Right lobe of liver (tissue), 6 donors: ENCODE data around the gene USF3. TPM values are rescaled to one million over a fixed set of nuclear protein-coding genes. Genes with fewer than 3 reads are reported as not detected.

Source experiments
- ATAC-seq, 4 donors: fragments of 200-7000 bp; cut with Tn5 transposase; one replicate each; pipeline ENCODE4 v1.9.1; 2020; ENCODE audit warnings: mild to moderate bottlenecking in 4 of 4, moderate library complexity in 4 of 4
- DNase-seq, 3 donors: peaks; one replicate each; pipeline ENCODE4 v3.0.0-alpha.2; 2020
- H3K27ac ChIP-seq, 3 donors: fragments of 200-600 bp; one replicate each; pipeline ENCODE4 v1.8.0; 2022
- H3K27me3 ChIP-seq, 2 donors: fragments of 200-600 bp; one replicate each; pipeline ENCODE4 v1.8.0; 2022
- H3K36me3 ChIP-seq, 4 donors: fragments of 200-600 bp; sonication (generic) in 1 of 4; one replicate each; pipeline versions ENCODE4 v1.5.1 to v1.8.0; 2017 to 2022; ENCODE audit warnings: control low read depth in 1 of 4
- H3K4me1 ChIP-seq, 4 donors: fragments of 200-600 bp; sonication (generic) in 1 of 4; one replicate each; pipeline versions ENCODE4 v1.5.1 to v1.8.0; 2017 to 2022; ENCODE audit warnings: control low read depth in 1 of 4
- H3K4me3 ChIP-seq, 3 donors: fragments of 200-600 bp; one replicate each; pipeline ENCODE4 v1.8.0; 2022
- H3K9me3 ChIP-seq, 4 donors: fragments of 200-600 bp; sonication (generic) in 1 of 4; one replicate each; pipeline versions ENCODE4 v1.5.1 to v1.8.0; 2017 to 2022; ENCODE audit warnings: control low read depth in 1 of 4
- POLR2A ChIP-seq: fragments of 450-650 bp; IDR thresholded peaks from one replicate; pipeline ENCODE4 v1.6.1; 2017; ENCODE audit warnings: antibody characterized with exemption, mild to moderate bottlenecking
- WGBS: methylation state at CpG from one replicate; pipeline ENCODE4 v1.1.6; 2018; ENCODE audit warnings: low coverage, low lambda C conversion rate; ENCODE audit not compliant: insufficient coverage; ENCODE audit errors: missing lambda C conversion rate; 5-methylcytosine and 5-hydroxymethylcytosine counted together
- intact Hi-C, 2 donors: fragments of 100-400 bp; cut with DNase I; formaldehyde crosslinking; loops; one replicate each; pipeline versions ENCODE4 v1.11.2 to v1.14.1; 2022
- small RNA-seq, 2 experiments: library from RNA; depleted of rRNA; stranded (forward); fragments of <200 nt; gene quantifications; one replicate each; pipeline ENCODE3, GENCODE V24; 2016
- total RNA-seq, 6 experiments: library from RNA; depleted of rRNA in 2 of 6; stranded (reverse); fragments of >200 nt in 2 of 6; fragmentation: NEBNext Ultra II Directional in 3 of 6; extraction: Animal tissue kit (Norgen Biotek cat#: 25700) in 3 of 6; gene quantifications; one replicate each; pipeline versions ENCODE4 v1.1.0 to v1.2.4, GENCODE V29; 2016 to 2023
- TF ChIP-seq, protein P1 (sequence below), 4 donors: fragments of 200-600 bp in 3 of 4; fragments of 450-650 bp in 1 of 4; IDR thresholded peaks; one replicate each; pipeline versions ENCODE4 v1.5.1 to v1.8.0; 2016 to 2022; ENCODE audit warnings: antibody characterized with exemption in 4 of 4, mild to moderate bottlenecking in 2 of 4
- donor health status: DM: no; HTN: yes; CAD: no.
- donor health status: DM: no; HTN: no; CAD: no.
- donor health status: DM: no; HTN: no; CAD: no.
- donor health status: DM: no; HTN: yes; CAD: no.
- donor health status: DM: no; HTN: yes; CAD: no.

USF3 gene
- total RNA-seq, 6 experiments from 2014 or later = 12.1 to 20.3 (median 17.6) TPM

DNA sequence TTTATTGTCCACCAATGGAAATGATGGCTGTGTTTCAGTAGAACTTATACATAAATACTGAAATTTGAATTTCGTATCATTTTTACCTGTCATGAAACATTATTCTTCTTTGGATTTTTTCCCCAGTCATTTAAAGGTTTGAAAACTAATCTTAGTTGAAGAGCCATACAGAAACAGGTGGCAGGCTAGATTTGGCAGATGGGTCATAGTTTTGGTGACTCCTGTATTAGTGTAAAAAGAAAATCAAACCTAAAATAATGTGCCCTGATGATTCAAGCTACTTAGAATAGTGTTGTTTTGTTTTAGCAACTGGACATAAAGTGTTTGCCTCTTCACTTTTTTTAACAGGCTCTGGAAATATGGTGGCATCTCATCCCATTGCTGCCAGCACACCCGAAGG, 95.2 kb downstream of the USF3 start:
- H3K4me3 ChIP-seq = no peak overlapping the region
- 90% methylated on average over 2 of the region's 2 CpGs for WGBS
- no peak for ATAC-seq
- H3K4me1 ChIP-seq = no peaks in the 10 kb centered on the region
- intact Hi-C loops = no loop called here
- no peak overlapping the region for H3K27ac ChIP-seq
- TF ChIP-seq, protein P1, sequence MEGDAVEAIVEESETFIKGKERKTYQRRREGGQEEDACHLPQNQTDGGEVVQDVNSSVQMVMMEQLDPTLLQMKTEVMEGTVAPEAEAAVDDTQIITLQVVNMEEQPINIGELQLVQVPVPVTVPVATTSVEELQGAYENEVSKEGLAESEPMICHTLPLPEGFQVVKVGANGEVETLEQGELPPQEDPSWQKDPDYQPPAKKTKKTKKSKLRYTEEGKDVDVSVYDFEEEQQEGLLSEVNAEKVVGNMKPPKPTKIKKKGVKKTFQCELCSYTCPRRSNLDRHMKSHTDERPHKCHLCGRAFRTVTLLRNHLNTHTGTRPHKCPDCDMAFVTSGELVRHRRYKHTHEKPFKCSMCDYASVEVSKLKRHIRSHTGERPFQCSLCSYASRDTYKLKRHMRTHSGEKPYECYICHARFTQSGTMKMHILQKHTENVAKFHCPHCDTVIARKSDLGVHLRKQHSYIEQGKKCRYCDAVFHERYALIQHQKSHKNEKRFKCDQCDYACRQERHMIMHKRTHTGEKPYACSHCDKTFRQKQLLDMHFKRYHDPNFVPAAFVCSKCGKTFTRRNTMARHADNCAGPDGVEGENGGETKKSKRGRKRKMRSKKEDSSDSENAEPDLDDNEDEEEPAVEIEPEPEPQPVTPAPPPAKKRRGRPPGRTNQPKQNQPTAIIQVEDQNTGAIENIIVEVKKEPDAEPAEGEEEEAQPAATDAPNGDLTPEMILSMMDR (IDR thresholded peaks at IDR 0.05) = no peak
- TF ChIP-seq POLR2A = no peak
- DNase-seq = no peak
- H3K9me3 ChIP-seq = no peaks in the 10 kb centered on the region
- H3K36me3 ChIP-seq = no peaks in the 10 kb centered on the region
- H3K27me3 ChIP-seq = no peaks in the 10 kb centered on the region

DNA sequence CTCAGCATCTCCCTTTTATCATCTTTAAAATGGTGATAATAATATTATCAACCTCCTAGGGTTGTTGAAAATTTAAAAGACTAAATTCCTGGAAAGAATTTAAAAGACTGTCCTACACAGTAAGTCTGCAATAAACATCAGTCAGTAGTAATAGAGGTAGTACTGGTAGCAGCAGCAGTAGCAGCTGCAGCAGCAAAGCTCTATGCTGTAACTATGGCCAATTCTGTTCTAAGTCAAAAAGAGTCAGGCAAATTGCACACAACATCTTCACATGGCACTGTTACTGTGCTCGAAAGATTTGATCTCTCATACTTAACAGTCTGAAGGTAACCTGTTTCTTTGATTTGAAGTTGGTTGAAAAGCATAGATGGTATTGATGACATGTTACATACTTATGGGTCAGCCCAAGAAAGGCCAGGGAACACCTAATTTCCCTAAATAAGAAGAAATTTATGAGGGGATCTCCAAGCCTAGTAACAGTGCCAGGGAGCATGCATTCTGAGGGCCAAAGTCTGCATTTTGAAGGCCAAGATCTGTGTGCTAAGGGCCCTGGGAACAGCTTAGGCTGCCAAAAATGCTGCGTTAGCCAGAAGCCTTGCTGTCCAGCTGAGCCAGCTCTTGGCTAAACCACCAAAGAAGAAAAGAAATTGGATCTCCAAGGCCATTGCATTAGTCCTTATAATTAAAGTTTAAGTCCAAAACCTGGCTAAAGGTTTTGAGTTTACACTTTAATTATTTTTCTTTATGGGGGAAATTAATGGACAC, 95.8 kb downstream of the USF3 start:
- Histone ChIP-seq H3K9me3 (no peaks in the 10 kb centered on the region), H3K27me3 (no peaks in the 10 kb centered on the region), H3K27ac (no peak overlapping the region), H3K36me3 (no peaks in the 10 kb centered on the region), H3K4me1 (no peaks in the 10 kb centered on the region), H3K4me3 (no peak overlapping the region)
- no peak for ATAC-seq
- WGBS = 64% methylated on average over 1 of the region's 2 CpGs
- TF ChIP-seq, protein P1 (IDR thresholded peaks at IDR 0.05) = no peak
- TF ChIP-seq POLR2A = no peak
- intact Hi-C loops = no loop called here
- DNase-seq = no peak

Small RNA genes within 50 kb of the gene (small RNA-seq; reads per million reads assigned to genes)
- 0 to 0.26 reads per million in 2 experiments for gene RN7SL767P

Other genes starting within 250 kb of the USF3 start
- gene SPICE1, start 181.5 kb downstream of the USF3 start, total RNA-seq = 10 to 100 TPM in 2 of 6 experiments, 1 to 10 TPM in 4; 4.6 to 16.0 (median 8.2) TPM
- under 1 TPM; 0.25 to 0.53 (median 0.35) TPM for gene SIDT1, start 164.1 kb downstream of the USF3 start, total RNA-seq
- gene NAA50, start 49.6 kb upstream of the USF3 start, total RNA-seq = 100 to 1,000 TPM in 2 of 6 experiments, 10 to 100 TPM in 4; 56.1 to 130 (median 60.9) TPM
- gene ATP6V1A, start 50.4 kb upstream of the USF3 start, total RNA-seq = 10 to 100 TPM; 39.6 to 52.7 (median 47.7) TPM
- 10 to 100 TPM in 4 of 6 experiments, 1 to 10 TPM in 2; 7.6 to 16.9 (median 11.1) TPM for gene GRAMD1C, start 142.1 kb upstream of the USF3 start, total RNA-seq